Activated CD4-positive, alpha-beta memory T cell treated with anti-CD3 and anti-CD28 coated beads, Interleukin-2, amount 10 ng/mL, durations not matched to agents 7 days and 5 days (primary cell): ENCODE measurements around the gene LGALS16. TPM values are rescaled to one million over a fixed set of nuclear protein-coding genes. Genes with fewer than 3 reads are reported as not detected.
"Not testable (repeated sequence)": the region's sequence is repeated elsewhere in the genome, so short reads cannot be mapped to it uniquely, and the experiment has no call there.

Experiments used
- CTCF ChIA-PET: fragments of 350-600 bp; sonication (Branson Sonifier 250); formaldehyde crosslinking; loops from one replicate; lab custom pipeline; 2021; ENCODE audit warnings: antibody characterized with exemption, inconsistent platforms; lab: Charles Lee
- POLR2A ChIA-PET: fragments of 350-600 bp; sonication (Branson Sonifier 250); formaldehyde crosslinking; loops from one replicate; lab custom pipeline; 2021; ENCODE audit warnings: antibody characterized with exemption; lab: Charles Lee
- DNase-seq: peaks from one replicate; pipeline ENCODE4 v3.0.0-alpha.2; 2020
- H3K27ac Mint-ChIP-seq: one replicate; pipeline ENCODE4 v1.8.0; 2021; ENCODE audit warnings: mild to moderate bottlenecking, mixed read lengths
- H3K27me3 Mint-ChIP-seq: one replicate; pipeline ENCODE4 v1.8.0; 2021; ENCODE audit warnings: mixed read lengths
- H3K36me3 Mint-ChIP-seq: one replicate; pipeline ENCODE4 v1.8.0; 2021; ENCODE audit warnings: low read depth, mixed read lengths
- H3K4me1 Mint-ChIP-seq: one replicate; pipeline ENCODE4 v1.8.0; 2021; ENCODE audit warnings: mixed read lengths
- H3K4me3 Mint-ChIP-seq: one replicate; pipeline ENCODE4 v1.8.0; 2021; ENCODE audit warnings: mild to moderate bottlenecking, mixed read lengths
- H3K9me3 Mint-ChIP-seq: one replicate; pipeline ENCODE4 v1.8.0; 2021; ENCODE audit warnings: mixed read lengths
- total RNA-seq, 2 experiments: library from RNA; stranded (reverse); gene quantifications; one replicate each; pipeline ENCODE4 v1.2.3, GENCODE V29; 2021

Gene LGALS16
- total RNA-seq, 2 experiments from 2014 or later = not detected

DNA sequence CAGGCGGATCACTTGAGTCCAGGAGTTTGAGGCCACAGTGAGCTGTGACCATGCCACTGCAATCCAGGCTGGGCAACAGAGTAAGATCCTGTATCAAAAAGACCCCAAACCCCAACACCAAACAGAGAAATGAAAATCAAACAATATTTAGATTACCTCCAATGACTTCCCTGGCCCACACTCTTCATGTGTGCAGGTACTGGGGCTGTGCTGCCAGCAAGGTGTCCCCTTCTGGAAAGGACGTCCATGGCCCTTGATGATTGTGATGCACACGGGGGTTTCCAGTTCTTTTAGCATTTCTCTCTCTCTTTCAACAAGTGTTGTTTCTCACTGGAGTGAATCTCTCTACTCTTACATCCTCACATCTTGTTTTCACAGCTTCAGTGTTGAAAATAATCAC lies 24.9 kb downstream of the LGALS16 start:
- ChIA-PET CTCF (no interaction called here), POLR2A (no interaction called here)
- Mint-ChIP-seq H3K9me3 (no peaks in the 10 kb centered on the region), H3K36me3 (peaks cover 16% of the 10 kb centered on the region), H3K27ac (peak overlapping the region; percentile 86), H3K27me3 (no peaks in the 10 kb centered on the region), H3K4me1 (peaks cover 48% of the 10 kb centered on the region), H3K4me3 (no peak overlapping the region)
- DNase-seq = no peak

GRCh38 chr19:39681416-39681815 lies 25.7 kb downstream of the LGALS16 start:
- ChIA-PET CTCF (no interaction called here), POLR2A (no interaction called here)
- no peak overlapping the region for H3K4me3 Mint-ChIP-seq
- no peaks in the 10 kb centered on the region for H3K9me3 Mint-ChIP-seq
- DNase-seq = no peak
- H3K27me3 Mint-ChIP-seq = no peaks in the 10 kb centered on the region
- peaks cover 24% of the 10 kb centered on the region for H3K36me3 Mint-ChIP-seq
- H3K4me1 Mint-ChIP-seq = peaks cover 44% of the 10 kb centered on the region
- no peak overlapping the region for H3K27ac Mint-ChIP-seq

GRCh38 chr19:39684267-39684666 lies 28.6 kb downstream of the LGALS16 start:
- H3K4me3 Mint-ChIP-seq = no peak overlapping the region
- peaks cover 7% of the 10 kb centered on the region for H3K9me3 Mint-ChIP-seq
- H3K27ac Mint-ChIP-seq = no peak overlapping the region
- no peaks in the 10 kb centered on the region for H3K27me3 Mint-ChIP-seq
- H3K36me3 Mint-ChIP-seq = peaks cover 33% of the 10 kb centered on the region
- ChIA-PET CTCF (no interaction called here), POLR2A (no interaction called here)
- H3K4me1 Mint-ChIP-seq = peaks cover 28% of the 10 kb centered on the region
- DNase-seq = no peak

- DNase-seq = no peak
- H3K4me3 Mint-ChIP-seq = no peak overlapping the region
- peaks cover 10% of the 10 kb centered on the region for H3K9me3 Mint-ChIP-seq
- peaks cover 8% of the 10 kb centered on the region for H3K27me3 Mint-ChIP-seq
- H3K36me3 Mint-ChIP-seq = peaks cover 33% of the 10 kb centered on the region
- peaks cover 9% of the 10 kb centered on the region for H3K4me1 Mint-ChIP-seq
- no peak overlapping the region for H3K27ac Mint-ChIP-seq
- POLR2A ChIA-PET = no interaction called here
- CTCF ChIA-PET = no interaction called here
Observed at GRCh38 chr19:39686739-39687138, 31.0 kb downstream of the LGALS16 start.

DNA sequence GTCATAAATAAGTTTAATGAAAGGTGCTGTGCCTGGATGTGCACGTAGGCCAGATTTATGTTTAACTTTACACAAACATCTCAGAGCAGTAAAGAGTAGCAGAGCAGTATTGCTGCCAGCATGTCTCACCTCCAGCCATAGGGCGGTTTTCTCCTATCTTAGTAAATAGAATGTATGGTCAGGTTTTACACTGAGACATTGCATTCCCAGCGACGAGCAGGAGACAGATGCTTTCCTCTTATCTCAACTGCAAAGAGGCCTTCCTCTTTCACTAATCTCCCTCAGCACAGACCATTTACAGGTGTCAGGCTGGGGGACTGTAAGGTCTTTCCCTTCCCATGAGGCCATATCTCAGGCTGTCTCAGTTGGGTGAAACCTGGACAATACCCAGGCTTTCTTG lies 32.9 kb downstream of the LGALS16 start:
- H3K9me3 Mint-ChIP-seq, H3K4me1 Mint-ChIP-seq, H3K4me3 Mint-ChIP-seq, H3K27me3 Mint-ChIP-seq, POLR2A ChIA-PET, CTCF ChIA-PET, H3K27ac Mint-ChIP-seq, DNase-seq: not testable (repeated sequence)
- H3K36me3 Mint-ChIP-seq = peaks cover 33% of the 10 kb centered on the region

- CTCF ChIA-PET = no interaction called here
- POLR2A ChIA-PET = no interaction called here
- DNase-seq = no peak
- H3K4me3 Mint-ChIP-seq = no peak overlapping the region
- peaks cover 6% of the 10 kb centered on the region for H3K36me3 Mint-ChIP-seq
- peaks cover 10% of the 10 kb centered on the region for H3K9me3 Mint-ChIP-seq
- H3K4me1 Mint-ChIP-seq = no peaks in the 10 kb centered on the region
- H3K27ac Mint-ChIP-seq = no peak overlapping the region
- H3K27me3 Mint-ChIP-seq = peaks cover 12% of the 10 kb centered on the region
Observed at GRCh38 chr19:39692166-39692565, 36.5 kb downstream of the LGALS16 start.

DNA sequence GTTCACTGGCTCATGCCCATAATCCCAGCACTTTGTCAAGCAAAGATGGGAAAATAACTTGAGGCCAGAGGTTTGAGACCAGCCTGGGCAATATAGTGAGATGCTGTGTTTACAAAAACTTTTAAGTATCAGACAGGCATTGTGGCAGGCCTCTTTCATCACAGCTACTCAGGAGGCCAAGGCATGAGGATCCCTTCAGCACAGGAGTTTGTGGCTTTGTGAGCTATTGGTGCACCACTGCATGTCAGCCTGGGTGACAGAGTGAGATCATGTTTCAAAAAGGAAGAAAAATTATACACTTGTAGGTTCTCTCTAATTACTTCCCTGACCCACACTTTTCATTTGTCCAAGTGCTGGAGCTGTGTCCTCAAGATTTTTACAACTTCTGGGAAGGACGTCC lies 37.1 kb downstream of the LGALS16 start:
- H3K27ac Mint-ChIP-seq = no peak overlapping the region

DNA sequence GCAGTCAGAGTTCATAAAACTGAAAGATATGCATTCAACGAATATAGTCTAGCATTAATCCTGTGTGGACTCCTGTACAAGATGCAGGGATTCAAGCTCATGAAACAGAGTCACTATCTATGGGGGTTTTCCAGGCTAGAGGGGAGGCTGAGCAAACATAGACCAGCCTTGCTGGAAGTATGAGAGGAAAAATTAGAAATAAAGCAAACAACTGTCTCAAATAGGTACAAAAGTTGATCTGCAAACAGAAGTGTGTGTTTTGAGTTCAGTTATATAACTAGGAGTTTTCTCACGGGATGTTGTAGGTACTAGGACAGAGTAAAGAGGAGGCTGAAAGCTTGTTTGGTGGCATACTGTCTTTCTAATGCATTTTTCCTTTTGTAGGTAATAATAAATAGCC lies 40.0 kb downstream of the LGALS16 start:
- Mint-ChIP-seq H3K36me3 (no peaks in the 10 kb centered on the region), H3K27me3 (peaks cover 8% of the 10 kb centered on the region), H3K4me1 (no peaks in the 10 kb centered on the region), H3K9me3 (no peaks in the 10 kb centered on the region), H3K27ac (no peak overlapping the region), H3K4me3 (no peak overlapping the region)
- CTCF ChIA-PET = no interaction called here
- DNase-seq = no peak
- POLR2A ChIA-PET = no interaction called here

More for the DNA sequence above, 37.1 kb downstream of the LGALS16 start:
- ChIA-PET POLR2A (no interaction called here), CTCF (no interaction called here)
- DNase-seq = no peak
- Mint-ChIP-seq H3K4me3 (no peak overlapping the region), H3K27me3 (peaks cover 12% of the 10 kb centered on the region), H3K9me3 (peaks cover 10% of the 10 kb centered on the region), H3K36me3 (peaks cover 4% of the 10 kb centered on the region), H3K4me1 (no peaks in the 10 kb centered on the region)

DNA sequence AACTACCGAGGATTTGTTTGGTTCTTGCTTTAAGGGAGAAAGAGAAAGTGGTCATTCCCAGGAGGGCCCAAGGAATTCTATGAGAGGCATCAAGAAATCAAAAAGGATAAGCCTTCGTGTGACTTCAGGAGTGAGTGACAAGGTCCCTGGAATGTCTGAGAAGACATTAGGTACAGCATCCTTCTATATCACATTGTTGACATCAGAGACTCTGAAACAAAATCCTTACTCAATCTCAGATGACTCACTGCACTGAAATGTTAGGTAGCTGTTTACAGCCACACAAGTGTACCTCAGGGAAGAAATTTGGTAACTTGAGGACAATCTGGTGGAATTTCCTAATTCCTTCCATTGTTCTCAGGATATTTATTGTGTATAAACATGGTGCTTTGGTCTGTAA lies 40.7 kb downstream of the LGALS16 start:
- POLR2A ChIA-PET = no interaction called here
- CTCF ChIA-PET = no interaction called here
- Mint-ChIP-seq H3K9me3 (no peaks in the 10 kb centered on the region), H3K27me3 (peaks cover 5% of the 10 kb centered on the region), H3K4me1 (no peaks in the 10 kb centered on the region), H3K27ac (no peak overlapping the region), H3K4me3 (no peak overlapping the region), H3K36me3 (no peaks in the 10 kb centered on the region)
- DNase-seq = no peak

DNA sequence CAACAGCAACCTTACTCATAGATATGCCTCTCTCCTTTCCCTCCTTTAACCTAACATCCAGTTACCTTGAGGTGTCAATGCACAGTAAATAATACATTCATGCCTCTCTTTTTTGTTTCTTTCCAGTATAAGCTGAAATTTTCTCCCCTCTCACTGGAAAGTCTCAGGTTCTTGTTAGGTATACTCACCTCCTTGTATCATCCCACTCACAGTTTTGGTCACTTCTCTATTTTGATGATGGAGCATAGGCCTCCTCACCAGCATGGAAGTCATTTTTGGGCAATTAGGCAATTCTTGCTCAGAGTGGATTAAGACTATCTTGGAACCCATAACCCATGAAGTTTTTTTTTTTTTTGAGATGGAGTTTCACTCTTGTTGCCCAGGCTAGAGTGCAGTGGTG lies 42.8 kb downstream of the LGALS16 start:
- H3K27me3 Mint-ChIP-seq = peaks cover 5% of the 10 kb centered on the region
- no peak for DNase-seq
- H3K27ac Mint-ChIP-seq = no peak overlapping the region
- no peaks in the 10 kb centered on the region for H3K36me3 Mint-ChIP-seq
- CTCF ChIA-PET = interaction anchor here (0.9 kb wide), 1 partner anchor 94 kb away, joined by 3 read pairs; no protein-coding TSS in a partner anchor
- no peaks in the 10 kb centered on the region for H3K4me1 Mint-ChIP-seq
- H3K4me3 Mint-ChIP-seq = no peak overlapping the region
- H3K9me3 Mint-ChIP-seq = no peaks in the 10 kb centered on the region
- POLR2A ChIA-PET = no interaction called here

DNA sequence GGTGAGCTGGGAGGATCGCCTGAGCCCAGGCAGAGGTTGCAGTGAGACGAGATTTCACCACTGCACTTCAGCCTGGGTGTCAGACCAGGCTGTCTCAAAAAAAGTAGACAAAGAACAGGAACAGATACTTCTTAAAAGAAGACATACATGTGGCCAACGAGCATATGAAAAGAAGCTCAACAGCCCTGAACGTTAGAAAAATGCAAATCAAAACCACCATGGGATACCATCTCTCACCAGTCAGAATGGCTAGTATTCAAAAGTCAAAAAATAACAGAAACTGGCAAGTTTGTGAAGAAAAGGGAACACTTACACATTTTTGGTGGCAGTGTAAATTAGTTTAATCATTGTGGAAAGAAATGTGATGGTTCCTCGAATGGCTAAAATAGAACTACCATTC lies 45.6 kb downstream of the LGALS16 start:
- Mint-ChIP-seq H3K9me3 (peaks cover 4% of the 10 kb centered on the region), H3K36me3 (peaks cover 6% of the 10 kb centered on the region), H3K4me3 (no peak overlapping the region), H3K4me1 (peaks cover 23% of the 10 kb centered on the region), H3K27ac (no peak overlapping the region), H3K27me3 (peaks cover 5% of the 10 kb centered on the region)
- POLR2A ChIA-PET = no interaction called here
- no peak for DNase-seq
- CTCF ChIA-PET = interaction anchor here (1.0 kb wide), 1 partner anchor 94 kb away, joined by 3 read pairs; no protein-coding TSS in a partner anchor

- peaks cover 27% of the 10 kb centered on the region for H3K4me1 Mint-ChIP-seq
- H3K4me3 Mint-ChIP-seq = no peak within 1 kb of the TSS
- peaks cover 12% of the 10 kb centered on the region for H3K36me3 Mint-ChIP-seq
Observed at GRCh38 chr19:39704181-39705044, 48.7 kb downstream of the LGALS16 start, which contains the start of gene LGALS14. Gene LGALS14, plus strand, starts transcription at chr19:39704481. Its CDS starts 48 bp downstream, at chr19:39704529.

GRCh38 chr19:39705578-39706188 lies 50.0 kb downstream of the LGALS16 start:
- Mint-ChIP-seq H3K9me3 (peaks cover 9% of the 10 kb centered on the region), H3K27ac (peak overlapping the region; percentile 81), H3K36me3 (peaks cover 12% of the 10 kb centered on the region), H3K4me1 (peaks cover 37% of the 10 kb centered on the region), H3K4me3 (peak overlapping the region; percentile 15), H3K27me3 (peaks cover 4% of the 10 kb centered on the region)
- DNase-seq = peak; percentile 29
- ChIA-PET CTCF (no interaction called here), POLR2A (no interaction called here)

More at GRCh38 chr19:39704181-39705044, 48.7 kb downstream of the LGALS16 start, which contains the start of gene LGALS14:
- peaks cover 9% of the 10 kb centered on the region for H3K9me3 Mint-ChIP-seq
- H3K27me3 Mint-ChIP-seq = peaks cover 2% of the 10 kb centered on the region
- H3K27ac Mint-ChIP-seq = peak within 1 kb of the TSS; percentile 23
- ChIA-PET CTCF (no interaction called here), POLR2A (no interaction called here)
- no peak for DNase-seq
